NCI-H345 (cell line): ENCODE results near the gene TNFRSF6B.

Experiments
- DNase-seq: peaks from one replicate; lab custom pipeline; 2025; lab: John Stamatoyannopoulos, UW

The TNFRSF6B gene

DNA sequence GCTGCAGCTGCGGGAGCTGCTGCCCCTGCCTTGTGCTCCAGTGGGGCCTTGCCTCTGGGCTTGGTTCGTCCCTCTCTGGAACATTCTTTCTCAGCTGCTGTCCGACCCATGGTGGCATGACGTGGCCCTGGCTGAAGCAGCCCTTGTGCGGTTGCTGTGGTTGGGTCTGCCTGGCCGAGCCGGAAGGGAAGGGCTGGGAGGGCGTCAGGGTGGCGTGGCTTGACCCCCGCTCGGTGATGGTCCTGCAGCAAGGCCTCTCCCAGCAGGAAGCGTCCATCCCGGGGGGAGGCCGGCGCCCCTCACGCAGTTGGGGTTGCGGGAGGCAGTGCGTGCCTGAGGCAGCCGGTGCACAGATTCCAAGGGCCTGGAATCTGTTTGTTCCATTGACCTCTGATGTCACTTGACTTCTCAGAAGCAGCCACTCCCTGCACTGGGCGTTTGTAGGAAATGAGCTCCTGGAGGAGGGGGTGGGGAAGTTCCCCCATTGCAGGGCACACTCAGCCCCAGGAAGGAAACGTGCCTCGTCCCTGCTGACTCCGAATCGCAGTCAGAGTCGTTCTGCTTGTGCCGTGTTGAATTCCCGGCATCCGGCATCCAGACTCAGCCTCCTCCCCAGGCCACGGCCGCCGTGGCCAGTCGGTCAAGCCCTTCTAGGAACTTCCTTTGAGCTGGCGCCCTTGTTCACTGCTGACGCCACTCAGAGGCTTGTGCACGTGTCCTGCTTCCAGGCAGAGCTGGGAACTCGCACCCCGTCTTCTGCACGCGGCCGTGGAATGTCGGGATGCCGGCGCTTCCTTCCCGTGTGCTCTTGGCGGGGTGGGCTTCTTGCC lies 9.7 kb upstream of the TNFRSF6B start:
- no peak for DNase-seq

DNA sequence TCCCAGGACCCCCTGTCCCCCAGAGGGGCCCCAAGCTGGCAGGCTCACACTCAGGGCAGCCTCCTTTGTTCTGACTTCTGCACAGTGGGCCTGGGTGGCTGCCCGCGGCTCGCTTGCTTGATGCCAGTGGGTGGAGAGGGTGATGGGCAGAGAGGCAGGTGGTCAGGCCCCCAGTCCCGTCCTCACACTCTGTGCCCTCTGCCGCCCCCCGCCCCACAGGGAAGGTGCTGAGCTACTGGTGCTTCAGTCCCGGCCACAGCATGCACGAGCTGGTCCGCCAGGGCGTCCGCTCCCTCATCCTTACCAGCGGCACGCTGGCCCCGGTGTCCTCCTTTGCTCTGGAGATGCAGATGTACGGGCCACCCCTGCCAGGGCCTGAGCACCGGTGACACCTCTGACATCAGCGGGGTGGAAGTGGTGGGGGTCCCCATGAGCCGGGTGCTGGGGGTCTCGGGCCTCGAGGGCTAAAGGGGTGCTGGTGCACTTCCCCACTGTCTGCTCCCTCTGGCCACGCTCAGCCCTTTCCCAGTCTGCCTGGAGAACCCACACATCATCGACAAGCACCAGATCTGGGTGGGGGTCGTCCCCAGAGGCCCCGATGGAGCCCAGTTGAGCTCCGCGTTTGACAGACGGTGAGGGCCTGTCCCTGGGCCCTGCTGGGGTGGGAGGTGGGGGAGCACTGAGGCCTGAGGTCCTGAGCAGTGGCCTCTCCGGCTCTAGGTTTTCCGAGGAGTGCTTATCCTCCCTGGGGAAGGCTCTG lies 8.9 kb upstream of the TNFRSF6B start:
- DNase-seq: no peak

DNA sequence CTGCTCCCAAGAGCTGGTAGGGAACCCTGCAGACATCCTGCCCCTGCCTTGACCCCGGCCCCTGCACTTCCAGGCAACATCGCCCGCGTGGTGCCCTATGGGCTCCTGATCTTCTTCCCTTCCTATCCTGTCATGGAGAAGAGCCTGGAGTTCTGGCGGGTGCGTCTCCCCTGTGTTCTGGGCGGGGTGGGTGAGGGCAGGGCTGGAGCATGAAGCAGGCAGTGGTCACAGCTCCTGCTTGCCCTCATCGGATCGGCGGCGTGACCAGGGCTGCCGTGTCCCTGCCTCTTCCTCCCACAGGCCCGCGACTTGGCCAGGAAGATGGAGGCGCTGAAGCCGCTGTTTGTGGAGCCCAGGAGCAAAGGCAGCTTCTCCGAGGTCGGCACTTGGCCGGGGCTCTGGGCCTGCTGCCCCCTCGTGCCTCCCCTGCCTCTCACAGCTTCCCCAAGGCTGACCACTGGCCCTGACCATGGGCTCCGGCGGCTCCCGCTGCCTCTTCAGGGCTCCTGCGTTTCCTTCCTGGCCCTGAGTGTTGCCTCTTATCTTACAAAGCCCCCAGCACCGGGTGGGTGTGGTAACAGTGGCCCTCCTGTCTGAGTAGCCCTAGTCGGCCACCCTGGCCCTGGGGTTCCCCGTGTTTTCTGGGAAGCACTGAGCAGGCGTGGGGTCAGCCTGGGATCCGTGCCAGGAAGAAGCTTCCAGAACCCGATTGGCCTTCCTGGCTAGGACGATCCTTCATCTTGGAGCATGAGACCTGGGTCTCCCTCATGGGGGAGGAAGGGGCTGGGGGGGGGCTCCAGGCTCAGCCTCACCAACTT lies 8.0 kb upstream of the TNFRSF6B start:
- no peak for DNase-seq

DNA sequence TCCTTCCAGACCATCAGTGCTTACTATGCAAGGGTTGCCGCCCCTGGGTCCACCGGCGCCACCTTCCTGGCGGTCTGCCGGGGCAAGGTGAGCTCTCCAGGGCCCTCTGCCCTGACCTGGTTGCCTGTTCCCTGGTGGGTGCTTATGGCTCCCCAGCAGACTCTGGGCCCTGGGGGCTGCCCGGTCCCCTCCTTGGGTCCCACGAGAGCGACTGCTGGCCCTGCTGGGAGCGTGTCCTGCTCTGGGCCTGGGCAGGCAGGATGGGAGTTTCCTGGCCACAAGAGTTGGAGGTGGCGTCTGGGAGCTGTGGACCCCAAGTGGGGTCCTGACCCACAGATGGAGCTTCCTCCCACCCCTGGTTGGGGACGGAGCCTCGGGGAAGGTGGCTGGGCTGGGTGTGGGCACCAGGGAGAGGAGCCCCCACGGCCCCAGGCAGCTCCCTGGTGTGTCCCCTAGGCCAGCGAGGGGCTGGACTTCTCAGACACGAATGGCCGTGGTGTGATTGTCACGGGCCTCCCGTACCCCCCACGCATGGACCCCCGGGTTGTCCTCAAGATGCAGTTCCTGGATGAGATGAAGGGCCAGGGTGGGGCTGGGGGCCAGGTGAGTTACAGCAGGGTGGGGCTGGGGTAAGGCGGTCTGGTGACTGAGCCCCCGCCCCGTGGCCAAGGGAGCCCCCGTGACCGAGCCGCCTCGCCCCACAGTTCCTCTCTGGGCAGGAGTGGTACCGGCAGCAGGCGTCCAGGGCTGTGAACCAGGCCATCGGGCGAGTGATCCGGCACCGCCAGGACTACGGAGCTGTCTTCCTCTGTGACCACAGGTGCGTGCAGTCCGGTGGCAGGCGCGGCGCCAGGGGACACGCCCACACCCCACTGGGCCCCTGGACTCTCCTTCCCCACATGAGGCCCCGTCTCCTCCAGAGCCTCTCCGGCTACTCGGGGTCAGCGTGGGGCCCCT lies 7.1 kb upstream of the TNFRSF6B start:
- no peak for DNase-seq

DNA sequence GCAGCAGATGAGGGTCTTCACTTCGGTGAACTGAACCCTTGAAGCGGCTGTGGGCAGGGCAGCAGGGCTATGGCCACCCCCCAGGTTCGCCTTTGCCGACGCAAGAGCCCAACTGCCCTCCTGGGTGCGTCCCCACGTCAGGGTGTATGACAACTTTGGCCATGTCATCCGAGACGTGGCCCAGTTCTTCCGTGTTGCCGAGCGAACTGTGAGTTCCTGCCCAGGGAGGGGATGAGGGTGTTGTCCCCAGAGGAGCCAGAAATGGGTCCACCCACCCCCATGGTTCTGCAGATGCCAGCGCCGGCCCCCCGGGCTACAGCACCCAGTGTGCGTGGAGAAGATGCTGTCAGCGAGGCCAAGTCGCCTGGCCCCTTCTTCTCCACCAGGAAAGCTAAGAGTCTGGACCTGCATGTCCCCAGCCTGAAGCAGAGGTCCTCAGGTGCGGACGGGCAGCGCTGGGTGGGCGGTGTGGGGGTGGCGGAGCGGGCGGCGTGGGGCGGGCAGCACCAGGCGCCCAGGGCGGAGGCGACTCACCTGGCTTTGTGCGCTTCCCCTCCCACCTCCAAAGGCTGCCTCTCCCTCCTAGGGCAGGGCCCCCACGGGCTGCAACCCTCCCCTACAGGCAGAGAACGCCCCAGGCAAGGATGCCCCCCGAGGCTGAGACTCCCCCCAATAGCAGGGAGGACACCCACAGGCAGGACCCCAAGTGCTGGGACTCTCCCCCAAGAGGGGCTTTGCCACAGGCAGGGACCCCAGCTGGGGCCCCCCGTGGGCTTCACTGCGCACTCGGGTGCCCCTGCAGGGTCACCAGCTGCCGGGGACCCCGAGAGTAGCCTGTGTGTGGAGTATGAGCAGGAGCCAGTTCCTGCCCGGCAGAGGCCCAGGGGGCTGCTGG lies 6.2 kb upstream of the TNFRSF6B start:
- DNase-seq: no peak

DNA sequence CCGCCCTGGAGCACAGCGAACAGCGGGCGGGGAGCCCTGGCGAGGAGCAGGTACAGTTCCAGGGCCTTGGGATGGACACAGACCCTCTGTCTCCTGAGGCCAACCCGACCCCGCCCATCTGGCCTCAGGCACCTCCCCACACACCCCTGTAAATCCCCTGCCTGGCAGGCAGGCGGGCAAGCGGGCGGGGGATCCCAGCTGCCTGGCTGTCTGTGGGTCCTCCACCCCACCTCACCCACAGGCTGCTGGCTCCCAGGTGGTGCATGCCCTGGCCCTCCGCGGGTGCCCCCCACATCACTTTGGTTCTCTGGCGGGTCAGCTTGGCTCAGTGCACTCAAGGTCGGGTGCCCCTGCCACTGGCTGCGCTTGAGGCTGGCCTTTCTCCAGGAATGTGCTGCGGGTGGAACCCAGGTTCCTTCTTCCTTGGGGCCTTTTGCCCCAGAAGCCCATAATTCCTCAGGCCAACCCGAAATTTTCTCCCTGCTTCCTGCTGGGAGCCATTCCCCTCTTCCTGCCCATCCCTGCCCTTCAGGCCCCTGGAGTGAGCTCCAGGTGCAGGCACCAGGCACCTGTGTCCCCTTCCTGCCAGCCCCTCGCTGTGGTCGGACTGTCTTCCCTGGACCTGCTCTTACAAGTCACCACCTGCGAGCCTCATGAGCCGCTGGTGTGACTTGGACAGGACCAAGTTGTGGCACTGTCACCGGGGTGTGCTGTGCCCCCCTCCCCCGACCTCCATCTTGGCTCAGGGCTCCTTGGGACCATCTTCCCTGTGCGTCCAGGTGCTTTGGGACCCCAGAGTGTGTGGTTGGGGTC lies 5.3 kb upstream of the TNFRSF6B start:
- DNase-seq: no peak

DNA sequence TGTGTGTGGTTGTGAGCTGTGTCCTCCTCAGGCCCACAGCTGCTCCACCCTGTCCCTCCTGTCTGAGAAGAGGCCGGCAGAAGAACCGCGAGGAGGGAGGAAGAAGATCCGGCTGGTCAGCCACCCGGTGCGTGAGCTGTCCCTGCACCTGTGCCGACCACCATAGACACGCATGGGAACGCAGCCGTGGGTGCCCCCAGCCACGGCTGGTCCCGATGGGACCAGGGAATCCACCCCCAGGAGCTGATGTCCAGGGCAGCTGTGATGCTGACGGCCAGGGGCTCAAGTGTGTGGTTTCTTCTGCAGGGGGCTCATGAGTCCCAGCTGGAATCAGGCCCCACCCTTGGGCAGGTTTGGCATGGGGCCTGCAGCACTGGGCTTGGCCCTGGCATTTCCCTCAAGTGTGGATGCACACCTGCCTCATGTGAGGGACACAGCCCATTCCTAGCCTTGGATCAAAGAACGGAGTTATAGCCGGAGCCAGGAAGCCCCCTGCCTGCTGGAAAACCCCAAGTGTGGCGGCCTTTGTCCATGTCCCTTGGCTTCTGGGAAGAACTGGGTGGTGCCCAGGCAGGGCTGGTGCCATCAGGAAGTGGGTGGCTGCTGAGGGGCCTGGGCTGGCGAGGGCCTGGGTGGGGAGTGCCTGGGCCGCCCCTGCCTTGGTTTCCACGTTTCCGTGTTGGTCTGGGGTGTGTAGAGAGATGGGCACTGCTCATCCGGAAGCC lies 4.6 kb upstream of the TNFRSF6B start:
- no peak for DNase-seq

DNA sequence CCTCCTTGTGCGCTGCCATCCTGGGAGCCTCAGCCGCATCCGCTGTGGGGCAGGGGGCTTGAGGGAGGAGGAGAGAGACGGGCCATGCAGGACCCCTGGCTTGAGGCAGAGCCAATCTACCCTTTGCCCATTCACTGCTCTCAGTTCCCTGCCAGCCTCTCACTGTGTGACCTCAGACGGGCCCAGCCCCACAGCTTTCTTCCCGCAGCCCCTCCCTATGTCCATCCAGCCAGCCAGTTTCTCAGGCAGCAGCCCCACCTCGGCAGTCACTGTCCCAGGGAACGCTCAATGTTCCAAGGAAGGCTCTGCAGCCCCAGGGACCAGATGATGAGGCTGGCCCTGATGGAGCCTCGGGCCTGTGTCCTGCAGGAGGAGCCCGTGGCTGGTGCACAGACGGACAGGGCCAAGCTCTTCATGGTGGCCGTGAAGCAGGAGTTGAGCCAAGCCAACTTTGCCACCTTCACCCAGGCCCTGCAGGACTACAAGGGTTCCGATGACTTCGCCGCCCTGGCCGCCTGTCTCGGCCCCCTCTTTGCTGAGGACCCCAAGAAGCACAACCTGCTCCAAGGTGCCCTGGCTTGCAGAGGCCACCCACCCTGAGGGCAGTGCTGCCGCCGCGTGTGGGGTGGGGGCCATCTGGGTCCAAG lies 3.9 kb upstream of the TNFRSF6B start:
- no peak for DNase-seq

DNA sequence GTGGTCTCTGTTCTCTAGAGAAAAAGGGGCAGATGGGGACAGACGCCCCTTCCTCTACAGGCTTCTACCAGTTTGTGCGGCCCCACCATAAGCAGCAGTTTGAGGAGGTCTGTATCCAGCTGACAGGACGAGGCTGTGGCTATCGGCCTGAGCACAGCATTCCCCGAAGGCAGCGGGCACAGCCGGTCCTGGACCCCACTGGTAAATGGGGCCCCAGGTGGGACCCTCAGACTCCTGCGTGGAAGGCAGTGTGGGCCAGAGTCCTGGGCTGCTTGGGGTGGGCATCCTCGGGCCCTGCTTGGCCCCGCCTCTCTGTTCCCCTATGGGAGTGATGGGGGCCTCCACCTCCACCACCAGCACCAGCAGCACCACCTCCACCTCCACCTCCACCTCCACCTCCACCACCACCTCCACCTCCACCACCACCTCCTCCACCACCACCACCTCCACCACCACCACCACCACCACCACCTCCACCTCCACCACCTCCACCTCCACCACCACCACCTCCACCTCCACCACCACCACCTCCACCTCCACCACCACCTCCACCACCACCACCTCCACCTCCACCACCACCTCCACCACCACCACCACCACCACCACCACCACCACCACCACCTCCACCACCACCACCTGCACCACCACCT lies 3.2 kb upstream of the TNFRSF6B start:
- DNase-seq: no peak

DNA sequence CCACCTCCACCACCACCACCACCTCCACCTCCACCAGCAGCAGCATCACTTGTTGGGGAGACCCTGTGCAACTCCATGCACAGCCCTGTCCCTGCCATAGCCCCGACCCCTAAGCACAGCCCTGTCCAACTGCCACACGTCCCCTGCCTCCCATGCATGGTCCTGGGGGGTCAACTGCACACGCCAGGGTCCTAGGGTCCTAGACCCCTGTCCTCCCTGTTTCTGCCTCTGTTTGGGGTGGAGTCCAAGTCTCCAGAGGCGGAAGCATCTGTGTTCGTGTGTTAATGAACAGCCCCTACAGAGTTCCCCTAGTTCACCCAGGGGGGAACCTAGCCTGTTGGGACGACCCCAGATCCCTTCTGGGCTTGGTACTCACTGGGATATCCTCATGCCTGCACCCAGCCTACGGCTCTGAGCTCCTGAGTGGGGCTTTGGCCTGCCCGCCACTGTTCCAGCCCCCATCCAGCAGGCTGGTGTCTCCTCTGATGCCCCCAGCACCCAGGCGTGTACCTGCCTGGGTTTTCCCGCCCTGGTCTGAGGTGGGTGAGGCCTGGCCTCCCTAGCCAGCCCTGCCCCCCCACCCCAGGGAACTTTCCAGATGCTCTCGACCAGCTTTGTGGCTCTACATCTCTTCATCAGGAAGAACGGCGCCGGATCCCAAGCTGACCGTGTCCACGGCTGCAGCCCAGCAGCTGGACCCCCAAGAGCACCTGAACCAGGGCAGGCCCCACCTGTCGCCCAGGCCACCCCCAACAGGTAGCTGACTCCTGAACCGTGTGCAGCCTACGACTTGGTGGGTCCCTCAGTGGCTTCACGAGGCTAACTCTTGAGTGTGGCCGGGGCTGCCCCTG lies 2.5 kb upstream of the TNFRSF6B start:
- no peak for DNase-seq

DNA sequence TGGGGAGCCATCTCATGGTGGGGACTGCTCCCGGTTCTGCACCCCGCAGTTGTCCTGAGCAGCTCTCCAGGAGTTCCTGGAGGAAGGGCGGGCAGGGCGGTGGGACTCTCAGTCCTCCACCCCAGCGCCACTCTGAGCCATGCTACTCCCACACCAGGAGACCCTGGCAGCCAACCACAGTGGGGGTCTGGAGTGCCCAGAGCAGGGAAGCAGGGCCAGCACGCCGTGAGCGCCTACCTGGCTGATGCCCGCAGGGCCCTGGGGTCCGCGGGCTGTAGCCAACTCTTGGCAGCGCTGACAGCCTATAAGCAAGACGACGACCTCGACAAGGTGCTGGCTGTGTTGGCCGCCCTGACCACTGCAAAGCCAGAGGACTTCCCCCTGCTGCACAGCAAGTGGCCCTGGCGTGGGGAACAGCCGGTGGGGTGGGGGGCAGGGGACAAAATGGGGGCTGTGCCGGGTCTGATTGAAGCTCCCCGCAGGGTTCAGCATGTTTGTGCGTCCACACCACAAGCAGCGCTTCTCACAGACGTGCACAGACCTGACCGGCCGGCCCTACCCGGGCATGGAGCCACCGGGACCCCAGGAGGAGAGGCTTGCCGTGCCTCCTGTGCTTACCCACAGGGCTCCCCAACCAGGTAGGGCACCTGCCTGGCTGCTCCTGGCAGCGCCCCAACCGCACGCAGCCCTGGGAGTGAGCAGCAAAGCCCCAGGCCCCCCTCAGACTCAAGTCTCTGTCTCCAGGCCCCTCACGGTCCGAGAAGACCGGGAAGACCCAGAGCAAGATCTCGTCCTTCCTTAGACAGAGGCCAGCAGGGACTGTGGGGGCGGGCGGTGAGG lies 1.6 kb upstream of the TNFRSF6B start:
- no peak for DNase-seq

DNA sequence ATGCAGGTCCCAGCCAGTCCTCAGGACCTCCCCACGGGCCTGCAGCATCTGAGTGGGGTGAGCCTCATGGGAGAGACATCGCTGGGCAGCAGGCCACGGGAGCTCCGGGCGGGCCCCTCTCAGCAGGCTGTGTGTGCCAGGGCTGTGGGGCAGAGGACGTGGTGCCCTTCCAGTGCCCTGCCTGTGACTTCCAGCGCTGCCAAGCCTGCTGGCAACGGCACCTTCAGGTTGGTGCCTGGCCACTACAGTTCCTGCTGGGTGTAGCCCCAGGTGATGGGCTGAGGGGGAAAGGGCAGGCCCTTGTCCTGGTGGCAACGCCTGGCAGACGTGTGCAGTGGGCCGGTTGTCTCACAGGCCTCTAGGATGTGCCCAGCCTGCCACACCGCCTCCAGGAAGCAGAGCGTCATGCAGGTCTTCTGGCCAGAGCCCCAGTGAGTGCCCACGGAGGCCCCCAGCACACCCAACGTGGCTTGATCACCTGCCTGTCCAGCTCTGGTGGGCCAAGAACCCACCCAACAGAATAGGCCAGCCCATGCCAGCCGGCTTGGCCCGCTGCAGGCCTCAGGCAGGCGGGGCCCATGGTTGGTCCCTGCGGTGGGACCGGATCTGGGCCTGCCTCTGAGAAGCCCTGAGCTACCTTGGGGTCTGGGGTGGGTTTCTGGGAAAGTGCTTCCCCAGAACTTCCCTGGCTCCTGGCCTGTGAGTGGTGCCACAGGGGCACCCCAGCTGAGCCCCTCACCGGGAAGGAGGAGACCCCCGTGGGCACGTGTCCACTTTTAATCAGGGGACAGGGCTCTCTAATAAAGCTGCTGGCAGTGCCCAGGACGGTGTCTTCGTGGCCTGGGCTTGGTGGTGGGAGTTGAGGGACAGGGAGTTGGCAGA lies 787 bp upstream of the TNFRSF6B start:
- DNase-seq: no peak

DNA sequence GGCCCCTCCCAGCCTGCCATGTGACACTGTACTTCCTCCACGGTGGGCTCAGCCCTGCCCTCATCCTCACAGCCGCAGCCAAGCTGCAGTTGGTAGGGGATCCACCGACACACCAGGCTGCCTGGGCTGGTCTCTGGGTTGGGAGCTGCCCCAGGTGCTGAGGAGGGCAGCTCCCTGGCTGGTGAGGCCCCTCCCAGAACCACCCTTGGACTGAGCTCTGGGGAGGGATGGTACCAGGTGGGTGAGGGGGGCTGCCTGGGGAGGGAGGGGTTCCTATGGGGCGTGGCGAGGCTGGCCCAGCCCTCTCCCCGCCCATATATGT lies 185 bp upstream of the TNFRSF6B start:
- no peak for DNase-seq

DNA sequence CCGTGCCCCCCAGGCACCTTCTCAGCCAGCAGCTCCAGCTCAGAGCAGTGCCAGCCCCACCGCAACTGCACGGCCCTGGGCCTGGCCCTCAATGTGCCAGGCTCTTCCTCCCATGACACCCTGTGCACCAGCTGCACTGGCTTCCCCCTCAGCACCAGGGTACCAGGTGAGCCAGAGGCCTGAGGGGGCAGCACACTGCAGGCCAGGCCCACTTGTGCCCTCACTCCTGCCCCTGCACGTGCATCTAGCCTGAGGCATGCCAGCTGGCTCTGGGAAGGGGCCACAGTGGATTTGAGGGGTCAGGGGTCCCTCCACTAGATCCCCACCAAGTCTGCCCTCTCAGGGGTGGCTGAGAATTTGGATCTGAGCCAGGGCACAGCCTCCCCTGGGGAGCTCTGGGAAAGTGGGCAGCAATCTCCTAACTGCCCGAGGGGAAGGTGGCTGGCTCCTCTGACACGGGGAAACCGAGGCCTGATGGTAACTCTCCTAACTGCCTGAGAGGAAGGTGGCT lies 960 bp downstream of the TNFRSF6B start:
- DNase-seq: no peak
